ENCODE measurements around the gene SNAI1.
"Not testable (repeated sequence)": the region's sequence is repeated elsewhere in the genome, so short reads cannot be mapped to it uniquely, and the experiment has no call there.

SNAI1 gene

DNA sequence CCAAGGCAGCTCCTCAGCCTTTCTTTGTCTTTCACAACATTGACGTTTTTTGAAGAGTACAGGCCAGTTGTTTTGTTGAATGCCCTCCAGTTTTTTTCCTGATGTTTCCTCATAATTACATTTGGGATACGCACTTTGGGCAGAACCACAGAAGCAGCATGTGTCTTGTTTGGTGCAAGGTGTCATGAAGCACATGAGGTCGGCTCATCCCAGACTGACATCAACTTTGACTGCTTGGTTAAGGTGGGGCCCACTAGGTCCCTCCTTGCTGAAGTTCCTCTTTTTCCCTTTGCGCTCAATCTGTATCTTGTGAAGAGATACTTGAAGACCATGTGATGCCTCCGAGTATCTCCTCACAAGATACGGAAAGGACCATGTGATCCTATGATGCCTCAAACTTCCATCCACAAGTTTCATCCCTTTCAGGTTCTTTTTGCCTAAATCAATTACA, 10.5 kb downstream of the SNAI1 start:
- Histone ChIP-seq H3K9me2 (replicated peaks; ENCODE audit: insufficient read depth, low read length) (no peaks in the 10 kb centered on the region), H3K4me1 (ENCODE audit: low read length) (no peaks in the 10 kb centered on the region), H3F3A (ENCODE audit: insufficient read depth, low read length) (no peaks in the 10 kb centered on the region), H2AFZ (ENCODE audit: low read length) (no peak overlapping the region), H3K9me3 (replicated peaks; ENCODE audit: insufficient read depth, low read length) (no peaks in the 10 kb centered on the region), H3K27ac (ENCODE audit: low read length) (no peak overlapping the region), H4K20me1 (ENCODE audit: insufficient read depth, low read length) (no peaks in the 10 kb centered on the region), H3K36me3 (replicated peaks; ENCODE audit: insufficient read depth, low read length) (no peaks in the 10 kb centered on the region), H3K4me3 (ENCODE audit: low read length) (no peak overlapping the region), H3K9ac (ENCODE audit: low read length) (no peak overlapping the region), H3K4me2 (ENCODE audit: low read depth, low read length) (no peak overlapping the region), H3K79me2 (ENCODE audit: low read length) (no peaks in the 10 kb centered on the region), H3K27me3 (replicated peaks; ENCODE audit: insufficient read depth, low read length) (no peaks in the 10 kb centered on the region)
- DNase-seq, result no peak
- TF ChIP-seq, protein P1, sequence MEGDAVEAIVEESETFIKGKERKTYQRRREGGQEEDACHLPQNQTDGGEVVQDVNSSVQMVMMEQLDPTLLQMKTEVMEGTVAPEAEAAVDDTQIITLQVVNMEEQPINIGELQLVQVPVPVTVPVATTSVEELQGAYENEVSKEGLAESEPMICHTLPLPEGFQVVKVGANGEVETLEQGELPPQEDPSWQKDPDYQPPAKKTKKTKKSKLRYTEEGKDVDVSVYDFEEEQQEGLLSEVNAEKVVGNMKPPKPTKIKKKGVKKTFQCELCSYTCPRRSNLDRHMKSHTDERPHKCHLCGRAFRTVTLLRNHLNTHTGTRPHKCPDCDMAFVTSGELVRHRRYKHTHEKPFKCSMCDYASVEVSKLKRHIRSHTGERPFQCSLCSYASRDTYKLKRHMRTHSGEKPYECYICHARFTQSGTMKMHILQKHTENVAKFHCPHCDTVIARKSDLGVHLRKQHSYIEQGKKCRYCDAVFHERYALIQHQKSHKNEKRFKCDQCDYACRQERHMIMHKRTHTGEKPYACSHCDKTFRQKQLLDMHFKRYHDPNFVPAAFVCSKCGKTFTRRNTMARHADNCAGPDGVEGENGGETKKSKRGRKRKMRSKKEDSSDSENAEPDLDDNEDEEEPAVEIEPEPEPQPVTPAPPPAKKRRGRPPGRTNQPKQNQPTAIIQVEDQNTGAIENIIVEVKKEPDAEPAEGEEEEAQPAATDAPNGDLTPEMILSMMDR (IDR thresholded peaks at IDR 0.05; ENCODE audit: low read length), result no peak
- TF ChIP-seq EZH2 (optimal IDR thresholded peaks at IDR 0.05; ENCODE audit: low read depth, low read length), result no peak
- TF ChIP-seq EZH2phosphoT487 (IDR thresholded peaks at IDR 0.05; ENCODE audit: low read length), result no peak

DNA sequence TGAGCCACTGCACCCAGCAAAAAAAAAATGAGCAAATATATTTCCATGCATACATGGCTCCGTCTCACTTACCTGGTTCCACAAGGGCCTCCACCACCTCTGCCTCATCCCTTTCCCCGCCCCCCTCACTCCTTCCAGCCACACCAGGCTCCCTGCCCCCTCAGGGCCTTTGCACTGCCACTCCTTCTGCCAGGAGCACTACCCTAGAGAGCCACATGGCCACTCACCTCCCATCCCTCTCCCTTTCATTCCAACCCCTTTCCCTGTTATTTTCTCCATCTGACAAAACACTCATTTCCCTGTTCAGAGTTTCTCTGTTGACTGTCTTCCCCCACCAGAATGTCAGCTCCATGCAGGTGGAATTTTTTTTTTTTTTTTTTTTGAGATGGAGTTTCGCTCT, 12.8 kb downstream of the SNAI1 start:
- no peaks in the 10 kb centered on the region for H3F3A ChIP-seq (ENCODE audit: insufficient read depth, low read length)
- H3K4me3 ChIP-seq (ENCODE audit: low read length), result no peak overlapping the region
- H3K9me2 ChIP-seq (replicated peaks; ENCODE audit: insufficient read depth, low read length), result no peaks in the 10 kb centered on the region
- no peaks in the 10 kb centered on the region for H3K9me3 ChIP-seq (replicated peaks; ENCODE audit: insufficient read depth, low read length)
- no peaks in the 10 kb centered on the region for H3K4me1 ChIP-seq (ENCODE audit: low read length)
- no peak overlapping the region for H2AFZ ChIP-seq (ENCODE audit: low read length)
- no peak overlapping the region for H3K4me2 ChIP-seq (ENCODE audit: low read depth, low read length)
- DNase-seq, result no peak
- H3K27ac ChIP-seq (ENCODE audit: low read length), result no peak overlapping the region
- no peaks in the 10 kb centered on the region for H3K79me2 ChIP-seq (ENCODE audit: low read length)
- no peaks in the 10 kb centered on the region for H3K27me3 ChIP-seq (replicated peaks; ENCODE audit: insufficient read depth, low read length)
- no peak overlapping the region for H3K9ac ChIP-seq (ENCODE audit: low read length)
- TF ChIP-seq EZH2phosphoT487 (IDR thresholded peaks at IDR 0.05; ENCODE audit: low read length), result no peak
- TF ChIP-seq EZH2 (optimal IDR thresholded peaks at IDR 0.05; ENCODE audit: low read depth, low read length), result no peak
- TF ChIP-seq, protein P1 (IDR thresholded peaks at IDR 0.05; ENCODE audit: low read length), result no peak
- no peaks in the 10 kb centered on the region for H4K20me1 ChIP-seq (ENCODE audit: insufficient read depth, low read length)
- no peaks in the 10 kb centered on the region for H3K36me3 ChIP-seq (replicated peaks; ENCODE audit: insufficient read depth, low read length)

DNA sequence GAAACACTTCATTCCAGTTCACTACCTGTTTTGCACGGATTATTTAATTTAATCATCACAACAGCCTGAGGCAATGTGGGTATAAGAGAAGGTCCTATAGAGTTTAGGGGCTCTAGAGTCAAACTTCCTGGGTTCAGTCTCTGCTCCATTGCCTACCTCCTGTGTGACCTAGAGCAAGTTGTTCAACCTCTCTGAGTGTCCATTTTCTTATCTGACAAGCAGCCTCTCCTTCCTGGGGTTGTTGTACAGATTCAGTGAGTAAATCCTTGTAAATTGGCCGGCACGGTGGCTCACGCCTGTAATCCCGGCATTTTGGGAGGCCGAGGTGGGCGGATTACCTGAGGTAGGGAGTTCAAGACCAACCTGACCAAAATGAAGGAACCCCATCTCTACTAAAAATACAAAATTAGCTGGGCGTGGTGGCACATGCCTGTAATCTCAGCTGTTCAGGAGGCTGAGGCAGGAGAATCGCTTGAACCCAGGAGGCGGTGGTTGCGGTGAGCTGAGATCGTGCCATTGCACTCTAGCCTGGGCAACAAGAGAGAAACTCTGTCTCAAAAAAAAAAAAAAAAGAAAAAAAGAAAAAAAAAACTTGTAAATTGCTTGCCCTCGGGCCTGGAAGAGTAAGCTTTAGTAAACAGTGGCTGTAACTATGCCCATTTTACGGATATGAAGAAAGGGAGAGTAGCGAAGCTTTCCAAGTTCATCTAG, 15.9 kb downstream of the SNAI1 start:
- not testable (repeated sequence) for H2AFZ ChIP-seq (ENCODE audit: low read length); H3K9me2 ChIP-seq (replicated peaks; ENCODE audit: insufficient read depth, low read length); H3K79me2 ChIP-seq (ENCODE audit: low read length); H3K4me1 ChIP-seq (ENCODE audit: low read length); H3K27ac ChIP-seq (ENCODE audit: low read length); H3K27me3 ChIP-seq (replicated peaks; ENCODE audit: insufficient read depth, low read length); H3K9ac ChIP-seq (ENCODE audit: low read length); H4K20me1 ChIP-seq (ENCODE audit: insufficient read depth, low read length); H3K4me3 ChIP-seq (ENCODE audit: low read length); H3K4me2 ChIP-seq (ENCODE audit: low read depth, low read length); H3K36me3 ChIP-seq (replicated peaks; ENCODE audit: insufficient read depth, low read length); DNase-seq; H3K9me3 ChIP-seq (replicated peaks; ENCODE audit: insufficient read depth, low read length); H3F3A ChIP-seq (ENCODE audit: insufficient read depth, low read length)

DNA sequence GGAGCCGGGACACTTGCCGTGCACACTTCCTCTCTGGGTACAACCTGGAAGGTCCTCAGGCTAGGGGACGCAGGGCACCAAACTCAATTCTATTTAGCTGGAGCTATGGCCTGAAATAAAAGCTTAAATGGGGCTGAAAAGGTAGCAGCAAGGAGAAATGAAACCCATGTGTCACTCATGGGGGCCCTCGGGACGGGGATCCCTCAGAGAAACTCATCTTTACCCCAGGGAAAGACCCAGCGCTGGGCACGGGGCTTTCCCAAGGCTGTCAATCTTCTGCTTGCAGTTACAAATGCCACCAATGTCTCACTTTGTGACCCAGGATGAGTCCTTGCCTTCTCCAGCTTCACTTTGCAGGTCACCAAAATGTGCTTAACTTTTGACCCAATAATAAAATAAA, 16.5 kb downstream of the SNAI1 start:
- 0 out of 2 replicates have a peak, but pooled peaks cover 4% of the 10 kb centered on the region for H3K4me1 ChIP-seq (ENCODE audit: low read length)
- 0 out of 2 replicates have a peak overlapping the region, but pooled peaks have one; percentile 6 for H2AFZ ChIP-seq (ENCODE audit: low read length)
- TF ChIP-seq, protein P1 (IDR thresholded peaks at IDR 0.05; ENCODE audit: low read length), result no peak
- TF ChIP-seq EZH2 (optimal IDR thresholded peaks at IDR 0.05; ENCODE audit: low read depth, low read length), result no peak
- TF ChIP-seq EZH2phosphoT487 (IDR thresholded peaks at IDR 0.05; ENCODE audit: low read length), result no peak
- no peaks in the 10 kb centered on the region for H4K20me1 ChIP-seq (ENCODE audit: insufficient read depth, low read length)
- DNase-seq, result no peak
- no peak overlapping the region for H3K4me3 ChIP-seq (ENCODE audit: low read length)
- no peaks in the 10 kb centered on the region for H3K9me3 ChIP-seq (replicated peaks; ENCODE audit: insufficient read depth, low read length)
- H3K36me3 ChIP-seq (replicated peaks; ENCODE audit: insufficient read depth, low read length), result no peaks in the 10 kb centered on the region
- no peaks in the 10 kb centered on the region for H3K27me3 ChIP-seq (replicated peaks; ENCODE audit: insufficient read depth, low read length)
- no peaks in the 10 kb centered on the region for H3F3A ChIP-seq (ENCODE audit: insufficient read depth, low read length)
- no peak overlapping the region for H3K9ac ChIP-seq (ENCODE audit: low read length)
- H3K4me2 ChIP-seq (ENCODE audit: low read depth, low read length), result peak overlapping the region; percentile 38; the same call in 1 of the 2 replicates
- no peaks in the 10 kb centered on the region for H3K79me2 ChIP-seq (ENCODE audit: low read length)
- no peaks in the 10 kb centered on the region for H3K9me2 ChIP-seq (replicated peaks; ENCODE audit: insufficient read depth, low read length)
- H3K27ac ChIP-seq (ENCODE audit: low read length), result no peak overlapping the region

DNA sequence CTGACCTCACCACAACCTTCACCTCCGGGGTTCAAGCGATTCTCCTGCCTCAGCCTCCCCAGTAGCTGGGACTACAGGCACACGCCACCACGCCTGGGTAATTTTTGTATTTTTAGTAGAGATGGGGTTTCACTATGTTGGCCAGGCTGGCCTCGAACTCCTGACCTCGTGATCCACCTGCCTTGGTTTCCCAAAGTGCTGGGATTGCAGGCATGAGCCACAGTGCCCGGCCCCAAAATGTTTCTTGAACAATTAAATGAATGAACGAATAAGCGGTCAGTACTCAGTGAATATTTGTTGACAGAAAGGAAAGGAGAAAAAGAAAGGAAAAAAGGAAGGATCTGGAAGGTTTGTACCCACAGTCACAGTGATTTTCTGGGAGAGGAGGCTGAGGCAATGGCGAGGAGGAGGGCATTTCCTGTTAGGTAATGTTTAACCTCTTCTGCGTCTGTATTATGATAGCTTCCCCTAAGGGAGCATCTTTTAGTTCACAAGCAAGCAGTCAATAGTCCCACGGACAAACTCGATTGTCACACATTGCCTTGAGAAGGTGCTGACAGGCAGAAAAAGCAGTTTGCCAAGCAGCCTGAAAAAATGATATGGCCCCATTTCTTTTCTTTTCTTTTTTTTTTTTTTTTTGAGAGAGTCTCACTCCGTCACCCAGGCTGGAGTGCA, 17.9 kb downstream of the SNAI1 start:
- H3K79me2 ChIP-seq (ENCODE audit: low read length); H3K4me1 ChIP-seq (ENCODE audit: low read length); H3K9ac ChIP-seq (ENCODE audit: low read length); H3K4me2 ChIP-seq (ENCODE audit: low read depth, low read length); H3K9me3 ChIP-seq (replicated peaks; ENCODE audit: insufficient read depth, low read length); H3K27ac ChIP-seq (ENCODE audit: low read length); H2AFZ ChIP-seq (ENCODE audit: low read length); H3F3A ChIP-seq (ENCODE audit: insufficient read depth, low read length); DNase-seq; H4K20me1 ChIP-seq (ENCODE audit: insufficient read depth, low read length); H3K9me2 ChIP-seq (replicated peaks; ENCODE audit: insufficient read depth, low read length); H3K27me3 ChIP-seq (replicated peaks; ENCODE audit: insufficient read depth, low read length); H3K4me3 ChIP-seq (ENCODE audit: low read length); H3K36me3 ChIP-seq (replicated peaks; ENCODE audit: insufficient read depth, low read length): not testable (repeated sequence)
